Smooth muscle cell of the brain vasculature (primary cell): Measurements from ENCODE around the gene OR2K2.
A peak's percentile ranks its signal among the peaks of the same experiment; 100 is the strongest.
"Not testable (repeated sequence)": the region's sequence is repeated elsewhere in the genome, so short reads cannot be mapped to it uniquely, and the experiment has no call there.

Source experiments
- DNase-seq: peaks from one replicate; pipeline ENCODE4 v3.0.0-alpha.2; 2012; ENCODE audit warnings: low read depth, low spot score

Gene OR2K2

GRCh38 chr9:111330124-111330523 lies at the start of gene OR2K2:
TSS of gene OR2K2 (minus strand) at chr9:111330224. CDS start at chr9:111328433, 1,791 bp downstream.
- no peak for DNase-seq

GRCh38 chr9:111375817-111376564 lies 46.0 kb upstream of the OR2K2 start:
- no peak for DNase-seq

GRCh38 chr9:111375062-111375461 lies 45.0 kb upstream of the OR2K2 start:
- DNase-seq = no peak

GRCh38 chr9:111372297-111372696 lies 42.3 kb upstream of the OR2K2 start:
- no peak for DNase-seq

- no peak for DNase-seq
Observed at GRCh38 chr9:111366978-111367377, 37.0 kb upstream of the OR2K2 start.

GRCh38 chr9:111362526-111362925 lies 32.5 kb upstream of the OR2K2 start:
- DNase-seq = no peak

- DNase-seq = no peak
Observed at GRCh38 chr9:111360881-111361280, 30.9 kb upstream of the OR2K2 start.

GRCh38 chr9:111356481-111357244 lies 26.6 kb upstream of the OR2K2 start:
- DNase-seq = peak; percentile 29

GRCh38 chr9:111352545-111352944 lies 22.5 kb upstream of the OR2K2 start:
- no peak for DNase-seq

GRCh38 chr9:111350556-111350955 lies 20.5 kb upstream of the OR2K2 start:
- no peak for DNase-seq

- no peak for DNase-seq
Observed at GRCh38 chr9:111349766-111350165, 19.7 kb upstream of the OR2K2 start.

- DNase-seq = no peak
Observed at GRCh38 chr9:111348821-111349271, 18.8 kb upstream of the OR2K2 start.

GRCh38 chr9:111334318-111334863 lies 4.4 kb upstream of the OR2K2 start:
- not testable (repeated sequence) for DNase-seq

GRCh38 chr9:111320631-111321030 lies 9.4 kb downstream of the OR2K2 start:
- DNase-seq = no peak

GRCh38 chr9:111316796-111317195 lies 13.2 kb downstream of the OR2K2 start:
- no peak for DNase-seq

GRCh38 chr9:111305914-111306313 lies 24.1 kb downstream of the OR2K2 start:
- DNase-seq = no peak

GRCh38 chr9:111304000-111304399 lies 26.0 kb downstream of the OR2K2 start:
- not testable (repeated sequence) for DNase-seq

GRCh38 chr9:111301195-111301594 lies 28.8 kb downstream of the OR2K2 start:
- DNase-seq = no peak

- no peak for DNase-seq
Observed at GRCh38 chr9:111300140-111300735, 29.8 kb downstream of the OR2K2 start.

- not testable (repeated sequence) for DNase-seq
Observed at GRCh38 chr9:111299599-111299966, 30.4 kb downstream of the OR2K2 start.

GRCh38 chr9:111298731-111299598 lies 31.1 kb downstream of the OR2K2 start:
- peak; percentile 79 for DNase-seq
